Activated naive CD8-positive, alpha-beta T cell (primary cell): ENCODE data around the gene UBAC1.

Experiments
- H3K27ac Mint-ChIP-seq: one replicate; pipeline ENCODE4 v1.8.0; 2021; ENCODE audit warnings: mixed read lengths
- H3K27me3 Mint-ChIP-seq: one replicate; pipeline ENCODE4 v1.8.0; 2021; ENCODE audit warnings: mixed read lengths
- H3K36me3 Mint-ChIP-seq: one replicate; pipeline ENCODE4 v1.8.0; 2021; ENCODE audit warnings: mixed read lengths
- H3K4me1 Mint-ChIP-seq: one replicate; pipeline ENCODE4 v1.8.0; 2021; ENCODE audit warnings: low read depth, mixed read lengths
- H3K4me3 Mint-ChIP-seq: one replicate; pipeline ENCODE4 v1.8.0; 2021; ENCODE audit warnings: mild to moderate bottlenecking, mixed read lengths
- H3K9me3 Mint-ChIP-seq: one replicate; pipeline ENCODE4 v1.8.0; 2021; ENCODE audit warnings: low read depth, mixed read lengths

The UBAC1 gene, protein sequence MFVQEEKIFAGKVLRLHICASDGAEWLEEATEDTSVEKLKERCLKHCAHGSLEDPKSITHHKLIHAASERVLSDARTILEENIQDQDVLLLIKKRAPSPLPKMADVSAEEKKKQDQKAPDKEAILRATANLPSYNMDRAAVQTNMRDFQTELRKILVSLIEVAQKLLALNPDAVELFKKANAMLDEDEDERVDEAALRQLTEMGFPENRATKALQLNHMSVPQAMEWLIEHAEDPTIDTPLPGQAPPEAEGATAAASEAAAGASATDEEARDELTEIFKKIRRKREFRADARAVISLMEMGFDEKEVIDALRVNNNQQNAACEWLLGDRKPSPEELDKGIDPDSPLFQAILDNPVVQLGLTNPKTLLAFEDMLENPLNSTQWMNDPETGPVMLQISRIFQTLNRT

DNA sequence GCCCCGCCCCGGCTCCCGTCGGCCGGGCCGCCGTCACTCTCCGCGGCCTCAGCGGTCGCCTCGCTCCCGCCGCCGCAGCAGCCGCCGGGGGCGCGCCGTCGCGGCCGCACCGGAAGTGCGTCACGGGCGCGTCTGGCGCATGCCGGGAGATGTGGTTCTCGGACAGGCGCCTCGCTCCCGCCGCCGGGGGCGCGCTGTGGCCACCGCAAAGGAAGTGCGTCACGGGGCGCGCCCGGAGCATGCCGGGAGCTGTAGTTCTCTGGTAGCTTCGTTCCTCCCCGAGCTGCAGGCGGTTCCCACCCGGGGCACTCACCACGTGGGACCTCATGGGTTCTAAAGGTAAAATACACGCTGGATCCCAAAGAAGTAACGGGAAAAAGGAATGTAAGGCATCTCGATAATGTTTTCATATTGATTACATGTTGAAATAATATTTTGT is at the start of gene UBAC1:
TSS of gene UBAC1 (minus strand) at position 97 of the 439 bp plus-strand sequence. CDS start 211 bp downstream, outside the sequence.
- peak within 1 kb of the TSS; percentile 92 for H3K27ac Mint-ChIP-seq
- H3K4me1 Mint-ChIP-seq: peaks cover 30% of the 10 kb centered on the region
- H3K9me3 Mint-ChIP-seq: no peaks in the 10 kb centered on the region

DNA sequence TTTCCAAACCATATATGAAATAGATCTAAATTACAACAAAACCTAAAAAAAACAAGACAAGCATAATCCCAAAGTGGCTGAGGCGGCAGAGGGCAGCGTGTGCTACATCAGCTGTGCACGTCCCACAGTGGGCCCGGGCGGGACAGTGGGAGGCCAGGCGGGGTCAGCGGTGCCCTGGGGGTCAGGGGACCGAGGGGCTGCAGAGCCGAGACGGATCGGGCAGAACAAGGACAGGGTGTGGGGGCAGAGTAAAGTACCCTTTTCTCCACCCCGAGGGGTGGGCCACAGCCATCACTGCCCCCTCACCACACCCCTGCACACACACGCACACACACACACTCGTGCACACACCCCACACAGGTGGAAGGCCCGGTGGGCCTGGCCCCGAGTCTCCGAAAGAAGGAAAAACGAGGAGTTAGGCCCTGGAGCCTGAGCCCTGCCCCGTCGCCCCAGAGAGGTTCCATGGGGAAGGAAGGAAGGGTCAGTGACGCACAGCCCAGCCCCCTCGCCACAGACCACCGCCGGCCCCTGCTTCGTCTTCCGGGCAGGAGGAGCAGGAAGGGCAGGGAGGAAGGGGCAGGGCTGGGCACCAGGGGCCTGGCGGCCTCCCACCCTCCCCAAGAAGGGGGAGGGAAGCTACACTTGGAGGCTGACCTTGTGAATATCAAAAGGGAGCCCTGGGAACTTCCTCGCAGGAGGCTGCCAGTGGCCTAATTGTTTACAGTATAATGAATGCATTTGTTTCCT is 49.6 kb upstream of the UBAC1 start:
- Mint-ChIP-seq H3K9me3 (no peaks in the 10 kb centered on the region), H3K27me3 (no peaks in the 10 kb centered on the region), H3K36me3 (no peaks in the 10 kb centered on the region), H3K4me1 (no peaks in the 10 kb centered on the region), H3K27ac (no peak overlapping the region), H3K4me3 (no peak overlapping the region)

More for the DNA sequence above, at the start of gene UBAC1:
- no peaks in the 10 kb centered on the region for H3K36me3 Mint-ChIP-seq
- no peaks in the 10 kb centered on the region for H3K27me3 Mint-ChIP-seq
- peak within 1 kb of the TSS; percentile 86 for H3K4me3 Mint-ChIP-seq

GRCh38 chr9:136010176-136010575 is 49.0 kb upstream of the UBAC1 start:
- Mint-ChIP-seq H3K9me3 (no peaks in the 10 kb centered on the region), H3K4me3 (no peak overlapping the region), H3K27me3 (no peaks in the 10 kb centered on the region), H3K27ac (no peak overlapping the region), H3K4me1 (no peaks in the 10 kb centered on the region), H3K36me3 (no peaks in the 10 kb centered on the region)

- no peak overlapping the region for H3K4me3 Mint-ChIP-seq
- no peaks in the 10 kb centered on the region for H3K27me3 Mint-ChIP-seq
- H3K27ac Mint-ChIP-seq: no peak overlapping the region
- no peaks in the 10 kb centered on the region for H3K36me3 Mint-ChIP-seq
- H3K4me1 Mint-ChIP-seq: no peaks in the 10 kb centered on the region
- no peaks in the 10 kb centered on the region for H3K9me3 Mint-ChIP-seq
These were observed 48.3 kb upstream of the UBAC1 start for GRCh38 chr9:136009516-136009915.

GRCh38 chr9:136008693-136008997 is 47.5 kb upstream of the UBAC1 start:
- Mint-ChIP-seq H3K27ac (no peak overlapping the region), H3K36me3 (no peaks in the 10 kb centered on the region), H3K4me1 (no peaks in the 10 kb centered on the region), H3K9me3 (no peaks in the 10 kb centered on the region), H3K4me3 (no peak overlapping the region), H3K27me3 (no peaks in the 10 kb centered on the region)

DNA sequence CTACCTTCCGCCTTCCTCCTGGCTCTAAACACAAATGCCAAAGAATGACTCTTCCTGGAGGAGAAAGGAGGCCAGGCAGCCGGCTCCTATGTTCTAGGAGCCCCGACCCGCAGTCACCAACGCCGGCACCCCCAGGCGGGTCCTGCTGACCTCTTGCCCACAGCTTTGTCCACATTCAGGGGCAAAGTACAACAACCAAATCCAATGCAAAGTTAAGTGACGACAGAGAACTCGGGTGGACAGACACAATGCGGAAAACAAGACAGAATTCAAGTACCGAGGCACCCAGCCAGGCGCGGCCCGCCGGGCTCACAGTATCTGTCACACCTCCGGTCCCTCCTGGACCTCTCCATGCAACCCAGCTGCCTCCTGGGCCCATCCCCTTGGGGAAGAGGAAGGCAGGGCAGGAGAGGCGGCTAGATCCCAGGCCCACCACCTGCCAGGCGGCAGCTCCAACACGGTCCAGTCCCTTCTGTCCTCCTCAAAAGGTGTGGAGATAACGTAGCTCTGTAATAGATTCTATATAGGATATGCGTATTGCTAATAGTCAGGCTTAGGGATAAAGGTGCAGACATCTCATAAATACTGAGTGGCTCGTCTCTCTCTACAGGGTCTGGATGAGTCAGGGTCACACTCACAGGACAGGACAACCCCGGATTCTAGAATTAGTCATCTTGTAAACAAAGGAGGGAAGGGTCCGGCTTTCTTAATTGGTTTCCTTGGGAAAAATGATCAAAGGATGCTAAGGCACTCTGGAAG is 46.9 kb upstream of the UBAC1 start:
- no peaks in the 10 kb centered on the region for H3K36me3 Mint-ChIP-seq
- H3K4me3 Mint-ChIP-seq: no peak overlapping the region
- H3K27ac Mint-ChIP-seq: no peak overlapping the region

GRCh38 chr9:136007276-136007933 is 46.2 kb upstream of the UBAC1 start:
- Mint-ChIP-seq H3K4me1 (no peaks in the 10 kb centered on the region), H3K27me3 (no peaks in the 10 kb centered on the region), H3K36me3 (no peaks in the 10 kb centered on the region)

More for the DNA sequence above, 46.9 kb upstream of the UBAC1 start:
- Mint-ChIP-seq H3K9me3 (no peaks in the 10 kb centered on the region), H3K4me1 (no peaks in the 10 kb centered on the region), H3K27me3 (no peaks in the 10 kb centered on the region)

DNA sequence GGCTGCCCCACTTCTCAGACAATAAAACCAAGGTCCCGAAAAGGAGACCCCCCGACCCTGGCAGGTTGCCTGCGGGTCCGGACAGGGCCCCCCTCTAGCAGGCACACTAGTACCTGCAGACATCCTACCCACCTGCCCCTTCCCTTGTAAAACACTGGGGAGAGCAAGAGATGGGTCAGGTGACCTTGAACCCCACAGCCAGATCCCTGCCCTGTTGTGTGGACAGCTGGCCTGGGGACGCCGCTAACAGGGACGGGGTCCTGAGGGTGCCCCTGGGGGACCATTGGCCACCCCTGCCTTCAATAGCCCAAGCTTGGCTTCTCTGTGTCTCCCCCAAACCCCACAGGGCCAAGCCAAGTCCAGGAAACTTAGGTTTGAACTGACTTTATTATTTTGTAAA is 45.0 kb upstream of the UBAC1 start:
- Mint-ChIP-seq H3K27ac (no peak overlapping the region), H3K4me1 (no peaks in the 10 kb centered on the region), H3K4me3 (no peak overlapping the region), H3K27me3 (no peaks in the 10 kb centered on the region), H3K36me3 (no peaks in the 10 kb centered on the region), H3K9me3 (no peaks in the 10 kb centered on the region)

More at GRCh38 chr9:136007276-136007933, 46.2 kb upstream of the UBAC1 start:
- Mint-ChIP-seq H3K9me3 (no peaks in the 10 kb centered on the region), H3K4me3 (no peak overlapping the region), H3K27ac (no peak overlapping the region)

DNA sequence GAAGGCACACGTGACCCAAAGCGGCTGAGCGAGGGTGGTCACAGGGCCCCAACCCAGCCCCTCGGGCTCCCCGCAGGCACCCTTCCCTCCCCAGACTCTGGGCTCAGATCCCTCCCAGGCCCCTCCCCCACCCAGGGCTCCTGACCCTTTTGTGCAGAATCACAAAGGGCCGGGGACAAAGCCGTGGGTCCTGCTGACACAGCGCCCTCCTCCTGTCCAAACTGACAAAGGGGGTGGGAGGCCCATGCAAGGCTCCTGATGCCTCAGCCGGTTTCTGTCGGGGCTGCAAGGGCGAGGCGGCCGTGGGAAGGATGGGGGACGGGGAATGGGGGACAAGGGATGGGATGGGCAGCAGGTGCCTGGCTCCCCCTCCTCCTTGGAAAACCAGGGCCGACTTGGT is 43.5 kb upstream of the UBAC1 start:
- H3K27ac Mint-ChIP-seq: no peak overlapping the region
- H3K36me3 Mint-ChIP-seq: no peaks in the 10 kb centered on the region
- H3K4me3 Mint-ChIP-seq: no peak overlapping the region
- no peaks in the 10 kb centered on the region for H3K27me3 Mint-ChIP-seq
- no peaks in the 10 kb centered on the region for H3K4me1 Mint-ChIP-seq
- no peaks in the 10 kb centered on the region for H3K9me3 Mint-ChIP-seq

DNA sequence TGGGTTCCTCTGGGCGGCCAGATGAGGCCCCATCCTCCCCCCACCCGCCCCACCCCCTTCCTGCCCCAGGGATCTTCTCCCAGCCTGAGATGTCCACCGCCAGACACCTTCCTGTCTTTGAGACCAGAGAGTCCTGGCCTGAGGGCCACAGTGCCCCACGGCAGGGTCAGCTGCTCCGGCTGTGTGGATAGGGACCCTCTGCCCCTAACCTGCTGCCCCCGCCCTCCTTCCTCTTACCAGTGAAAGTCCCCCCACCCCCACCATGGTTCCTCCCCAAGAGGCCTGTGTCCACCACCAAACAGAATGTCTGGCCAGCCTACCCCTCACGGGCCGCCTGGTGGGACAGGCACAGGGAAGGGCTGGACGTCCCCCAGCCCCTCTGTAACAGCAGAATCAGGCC is 43.0 kb upstream of the UBAC1 start:
- no peaks in the 10 kb centered on the region for H3K27me3 Mint-ChIP-seq
- H3K9me3 Mint-ChIP-seq: no peaks in the 10 kb centered on the region
- H3K27ac Mint-ChIP-seq: no peak overlapping the region
- H3K4me3 Mint-ChIP-seq: no peak overlapping the region
- H3K36me3 Mint-ChIP-seq: no peaks in the 10 kb centered on the region
- H3K4me1 Mint-ChIP-seq: no peaks in the 10 kb centered on the region

- H3K27ac Mint-ChIP-seq: no peak overlapping the region
These were observed 42.4 kb upstream of the UBAC1 start for GRCh38 chr9:136003411-136004218.

GRCh38 chr9:136002881-136003280 is 41.7 kb upstream of the UBAC1 start:
- Mint-ChIP-seq H3K4me3 (no peak overlapping the region), H3K4me1 (no peaks in the 10 kb centered on the region), H3K27ac (no peak overlapping the region), H3K36me3 (no peaks in the 10 kb centered on the region), H3K27me3 (no peaks in the 10 kb centered on the region), H3K9me3 (no peaks in the 10 kb centered on the region)

More at GRCh38 chr9:136003411-136004218, 42.4 kb upstream of the UBAC1 start:
- Mint-ChIP-seq H3K27me3 (no peaks in the 10 kb centered on the region), H3K4me3 (no peak overlapping the region), H3K4me1 (no peaks in the 10 kb centered on the region), H3K36me3 (no peaks in the 10 kb centered on the region), H3K9me3 (no peaks in the 10 kb centered on the region)

DNA sequence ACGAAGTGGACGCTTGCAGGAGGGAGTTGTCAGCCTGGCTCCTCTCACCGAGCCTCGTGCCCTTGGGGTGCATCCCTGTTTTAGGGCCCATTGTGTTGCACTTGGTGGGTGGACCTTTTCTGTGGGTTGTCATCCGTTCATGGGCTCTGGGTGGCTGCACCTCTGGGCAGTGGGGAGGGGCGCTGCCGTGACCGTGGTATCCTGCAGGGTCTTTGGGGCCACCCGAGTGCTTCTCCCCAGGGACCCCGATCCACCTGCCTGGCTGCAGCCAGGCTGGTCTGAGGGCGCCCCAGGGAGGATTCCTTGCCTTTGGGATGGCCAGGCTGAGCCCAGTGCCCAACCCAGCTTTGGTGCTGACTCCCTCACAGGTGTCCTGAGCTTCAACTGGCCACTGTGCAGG is 41.0 kb upstream of the UBAC1 start:
- Mint-ChIP-seq H3K9me3 (no peaks in the 10 kb centered on the region), H3K36me3 (no peaks in the 10 kb centered on the region)

GRCh38 chr9:136001231-136001630 is 40.1 kb upstream of the UBAC1 start:
- Mint-ChIP-seq H3K27me3 (no peaks in the 10 kb centered on the region), H3K27ac (no peak overlapping the region), H3K9me3 (no peaks in the 10 kb centered on the region), H3K36me3 (no peaks in the 10 kb centered on the region), H3K4me3 (no peak overlapping the region), H3K4me1 (no peaks in the 10 kb centered on the region)

More for the DNA sequence above, 41.0 kb upstream of the UBAC1 start:
- Mint-ChIP-seq H3K4me1 (no peaks in the 10 kb centered on the region), H3K27me3 (no peaks in the 10 kb centered on the region), H3K27ac (no peak overlapping the region), H3K4me3 (no peak overlapping the region)
